A673 (cell line): ENCODE measurements around the gene JARID2. TPM values are rescaled to one million over a fixed set of nuclear protein-coding genes. Genes with fewer than 3 reads are reported as not detected.

Experiments
- BruUV-seq: library from RNA; stranded (reverse); fragments of 400-500 nt; replicated peaks from 2 replicates; lab custom pipeline; 2021; lab: Mats Ljungman, UMichigan
- CTCF ChIA-PET: fragments of 300-600 bp; sonication (Branson Sonifier 250); formaldehyde crosslinking; loops from one replicate; lab custom pipeline; 2022; ENCODE audit warnings: antibody characterized with exemption; lab: Charles Lee
- POLR2A ChIA-PET: fragments of 300-600 bp; sonication (Branson Sonifier 250); formaldehyde crosslinking; loops from one replicate; lab custom pipeline; 2022; ENCODE audit warnings: antibody characterized with exemption; ENCODE audit not compliant: low non-redundant PET; lab: Charles Lee
- DNase-seq: peaks from one replicate; pipeline ENCODE4 v3.0.0-alpha.2; 2015; ENCODE audit warnings: low spot score
- H3K27ac ChIP-seq: fragments of 200-600 bp; sonication (generic); 2 replicates; pipeline ENCODE4 v1.5.1; 2016; ENCODE audit warnings: mixed run types, low read depth, mild to moderate bottlenecking, mixed read lengths, antibody characterized with exemption, low read length; ENCODE audit not compliant: poor library complexity, severe bottlenecking
- H3K27me3 ChIP-seq: fragments of 200-600 bp; sonication (generic); replicated peaks from 2 replicates; pipeline ENCODE4 v1.6.1; 2017; ENCODE audit warnings: mixed run types, low read depth, mild to moderate bottlenecking, mixed read lengths, antibody characterized with exemption, low read length; ENCODE audit not compliant: insufficient read depth, poor library complexity
- H3K36me3 ChIP-seq: fragments of 200-600 bp; sonication (generic); 2 replicates; pipeline ENCODE4 v1.6.1; 2016; ENCODE audit warnings: mixed run types, mild to moderate bottlenecking, mixed read lengths, antibody characterized with exemption, low read length; ENCODE audit not compliant: insufficient read depth, poor library complexity, severe bottlenecking
- H3K4me1 ChIP-seq: fragments of 200-600 bp; sonication (generic); 2 replicates; pipeline ENCODE4 v1.6.1; 2017; ENCODE audit warnings: mixed run types, mild to moderate bottlenecking, mixed read lengths, antibody characterized with exemption, low read length; ENCODE audit not compliant: insufficient read depth, poor library complexity, severe bottlenecking
- H3K4me3 ChIP-seq: fragments of 200-600 bp; sonication (generic); 2 replicates; pipeline ENCODE4 v1.5.1; 2016; ENCODE audit warnings: low read depth, mixed run types, mild to moderate bottlenecking, mixed read lengths, low read length; ENCODE audit not compliant: poor library complexity, severe bottlenecking
- H3K9me3 ChIP-seq: fragments of 200-600 bp; sonication (generic); 2 replicates; pipeline ENCODE4 v1.6.1; 2016; ENCODE audit warnings: mixed run types, low read depth, mild to moderate bottlenecking, mixed read lengths, antibody characterized with exemption, low read length; ENCODE audit not compliant: poor library complexity, severe bottlenecking
- EZH2 ChIP-seq: fragments of 200-600 bp; sonication (generic); IDR thresholded peaks from 2 replicates; pipeline ENCODE4 v1.6.1; 2017; ENCODE audit warnings: borderline replicate concordance, low read depth, mild to moderate bottlenecking, mixed read lengths, antibody characterized with exemption, low read length; ENCODE audit not compliant: poor library complexity, severe bottlenecking
- intact Hi-C: fragments of 100-400 bp; cut with micrococcal nuclease; formaldehyde crosslinking; loops from one replicate; pipeline ENCODE4 v1.10.0; 2022; ENCODE audit not compliant: unreplicated experiment
- total RNA-seq: library from RNA; stranded (reverse); gene quantifications from 2 replicates; pipeline ENCODE4 v1.2.3, GENCODE V29; 2021
- TF ChIP-seq, protein P1 (sequence below): fragments of 300-800, 200-600 bp; sonication (generic); conservative IDR thresholded peaks from 2 replicates; pipeline ENCODE4 v1.5.1; 2017; ENCODE audit warnings: low read depth, mild to moderate bottlenecking, antibody characterized with exemption, low read length, moderate library complexity, mixed read lengths

The JARID2 gene
- total RNA-seq, 1 experiment from 2014 or later = 29.4 TPM

DNA sequence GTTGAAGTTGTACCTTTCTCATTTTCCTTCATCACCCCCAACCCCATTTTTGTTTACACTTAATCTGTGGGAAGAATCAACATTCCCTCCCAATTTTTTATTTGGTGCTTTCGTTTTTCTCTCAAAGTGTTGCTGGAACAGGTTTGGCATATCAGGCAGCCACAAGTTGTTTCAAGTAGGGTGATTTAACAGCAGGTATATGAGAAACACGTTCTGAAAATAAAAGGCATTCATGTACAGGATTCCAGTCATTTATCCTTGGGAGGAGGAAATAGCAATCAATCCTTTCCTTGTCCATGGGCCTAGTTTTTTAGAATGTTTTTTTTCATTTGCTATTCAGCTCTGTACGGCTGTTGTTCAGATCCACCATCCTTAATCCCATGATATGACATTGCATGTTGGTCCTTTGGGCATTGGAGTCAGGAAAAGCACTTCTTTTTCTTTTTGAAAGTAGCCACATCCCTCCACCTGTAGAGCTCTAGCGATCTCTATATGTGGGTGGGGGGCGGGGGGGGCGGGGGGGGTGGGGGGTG lies 120.2 kb downstream of the JARID2 start:
- CTCF ChIA-PET = interaction anchor here (0.5 kb wide), 1 partner anchor 45 kb away, joined by 3 read pairs; no protein-coding TSS in a partner anchor

DNA sequence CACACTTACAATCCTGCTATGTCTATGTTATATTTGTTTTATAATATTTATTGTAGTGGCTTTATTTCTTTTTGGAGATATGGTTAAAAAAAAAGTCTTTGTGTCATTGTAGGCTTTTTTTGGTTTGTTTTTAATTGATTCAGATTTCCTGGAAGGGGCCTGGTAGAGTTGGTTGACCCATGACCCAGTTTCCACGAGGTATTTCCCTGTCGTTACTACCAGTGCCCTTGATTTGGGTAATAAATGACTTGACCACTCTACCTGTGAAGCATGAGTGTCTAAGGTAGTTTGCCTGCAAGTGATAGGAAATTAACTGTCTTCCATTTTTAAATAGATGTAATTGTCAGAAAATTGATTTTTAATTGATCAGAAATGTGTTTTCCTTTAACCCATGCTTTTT lies 121.0 kb downstream of the JARID2 start:
- H3K27ac ChIP-seq = no peak overlapping the region
- ChIA-PET CTCF (no interaction called here), POLR2A (no interaction called here)
- H3K9me3 ChIP-seq = no peaks in the 10 kb centered on the region
- intact Hi-C loops = no loop called here
- peaks cover 89% of the 10 kb centered on the region for H3K4me1 ChIP-seq
- BruUV-seq = no TSS peak
- H3K36me3 ChIP-seq = no peaks in the 10 kb centered on the region
- H3K27me3 ChIP-seq = no peaks in the 10 kb centered on the region
- no peak overlapping the region for H3K4me3 ChIP-seq
- TF ChIP-seq, protein P1, sequence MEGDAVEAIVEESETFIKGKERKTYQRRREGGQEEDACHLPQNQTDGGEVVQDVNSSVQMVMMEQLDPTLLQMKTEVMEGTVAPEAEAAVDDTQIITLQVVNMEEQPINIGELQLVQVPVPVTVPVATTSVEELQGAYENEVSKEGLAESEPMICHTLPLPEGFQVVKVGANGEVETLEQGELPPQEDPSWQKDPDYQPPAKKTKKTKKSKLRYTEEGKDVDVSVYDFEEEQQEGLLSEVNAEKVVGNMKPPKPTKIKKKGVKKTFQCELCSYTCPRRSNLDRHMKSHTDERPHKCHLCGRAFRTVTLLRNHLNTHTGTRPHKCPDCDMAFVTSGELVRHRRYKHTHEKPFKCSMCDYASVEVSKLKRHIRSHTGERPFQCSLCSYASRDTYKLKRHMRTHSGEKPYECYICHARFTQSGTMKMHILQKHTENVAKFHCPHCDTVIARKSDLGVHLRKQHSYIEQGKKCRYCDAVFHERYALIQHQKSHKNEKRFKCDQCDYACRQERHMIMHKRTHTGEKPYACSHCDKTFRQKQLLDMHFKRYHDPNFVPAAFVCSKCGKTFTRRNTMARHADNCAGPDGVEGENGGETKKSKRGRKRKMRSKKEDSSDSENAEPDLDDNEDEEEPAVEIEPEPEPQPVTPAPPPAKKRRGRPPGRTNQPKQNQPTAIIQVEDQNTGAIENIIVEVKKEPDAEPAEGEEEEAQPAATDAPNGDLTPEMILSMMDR = no peak
- no peak for TF ChIP-seq EZH2
- no peak for DNase-seq

More for the DNA sequence above, 120.2 kb downstream of the JARID2 start:
- no peak for TF ChIP-seq EZH2
- TF ChIP-seq, protein P1 = no peak
- H3K4me3 ChIP-seq = peak overlapping the region; percentile 13
- H3K27me3 ChIP-seq = no peaks in the 10 kb centered on the region
- POLR2A ChIA-PET = no interaction called here
- H3K9me3 ChIP-seq = no peaks in the 10 kb centered on the region
- BruUV-seq = no TSS peak
- peaks cover 84% of the 10 kb centered on the region for H3K4me1 ChIP-seq
- no peak overlapping the region for H3K27ac ChIP-seq
- H3K36me3 ChIP-seq = no peaks in the 10 kb centered on the region
- intact Hi-C loops = no loop called here
- DNase-seq = peak; percentile 45

GRCh38 chr6:15368186-15368585 lies 122.3 kb downstream of the JARID2 start:
- Histone ChIP-seq H3K36me3 (no peaks in the 10 kb centered on the region), H3K9me3 (no peaks in the 10 kb centered on the region), H3K27ac (no peak overlapping the region), H3K27me3 (no peaks in the 10 kb centered on the region), H3K4me1 (peaks cover 76% of the 10 kb centered on the region), H3K4me3 (no peak overlapping the region)
- TF ChIP-seq, protein P1 = no peak
- TF ChIP-seq EZH2 = no peak
- CTCF ChIA-PET = no interaction called here
- POLR2A ChIA-PET = interaction anchor here (0.6 kb wide), 1 partner anchor 756 kb away, joined by 4 read pairs; no protein-coding TSS in a partner anchor
- DNase-seq = no peak
- intact Hi-C loops = no loop called here
- BruUV-seq = no TSS peak
